Motor neuron (in vitro differentiated cells): ENCODE data around the gene ECSIT. TPM values are rescaled to one million over a fixed set of nuclear protein-coding genes. Genes with fewer than 3 reads are reported as not detected.

Experiments used
- ATAC-seq, 8 experiments: fragments of 200-7000 bp; cut with Tn5 transposase; replicated peaks in 6 of 8; 2 replicates each; pipeline ENCODE4 v1.8.0; 2021; ENCODE audit warnings: mild to moderate bottlenecking in 8 of 8, moderate library complexity in 8 of 8
- H3K27ac ChIP-seq, 2 donors: fragments of 250-450 bp; sonication (Bioruptor Pico); 2 replicates each; pipeline ENCODE4 v1.9.0; 2021; ENCODE audit warnings: antibody characterized with exemption in 2 of 2, mild to moderate bottlenecking in 2 of 2, moderate library complexity in 1 of 2
- H3K4me1 ChIP-seq, 2 donors: fragments of 250-450 bp; sonication (Bioruptor Pico); replicated peaks in 1 of 2; 2 replicates each; pipeline ENCODE4 v1.6.1; 2021; ENCODE audit warnings: antibody characterized with exemption in 2 of 2, mild to moderate bottlenecking in 2 of 2, moderate library complexity in 1 of 2
- H3K4me3 ChIP-seq, 5 donors: fragments of 250-450 bp; sonication (Bioruptor Pico); 2 replicates each; pipeline ENCODE4 v1.9.0; 2021; ENCODE audit warnings: antibody characterized with exemption in 5 of 5, mild to moderate bottlenecking in 5 of 5, moderate library complexity in 4 of 5
- WGBS, 10 experiments: fragments of 450-650 bp; shearing (Covaris generic); methylation state at CpG; one replicate each; pipeline ENCODE4 v1.0.0; 2022; 5-methylcytosine and 5-hydroxymethylcytosine counted together
- in situ Hi-C, 9 experiments: fragments of 400-800 bp; cut with MboI; loops; one replicate each; pipeline ENCODE4 v1.15.0; 2021; ENCODE audit warnings: low sequenced_read_pairs in 9 of 9, low pct_unique_long_range_greater_than_20kb in 2 of 9; ENCODE audit not compliant: unreplicated experiment in 9 of 9
- total RNA-seq, 8 experiments: library from RNA; unstranded; fragments of 300-600 nt; gene quantifications; 2 replicates each; pipeline versions ENCODE4 v1.2.3 to v1.2.4, GENCODE V29; 2022

Gene ECSIT
- total RNA-seq, 8 experiments from 2014 or later: 20.9 to 56.9 (median 47.6) TPM

- H3K27ac ChIP-seq: no peak overlapping the region
- no peak for ATAC-seq
- in situ Hi-C loops: no loop called here
- no peak overlapping the region for H3K4me3 ChIP-seq
- peaks cover 8 to 15% of the 10 kb centered on the region in 2 donors for H3K4me1 ChIP-seq
- WGBS, 10 experiments: 53 to 100% (median 88%) methylated on average over 1 to 9 of the region's 20 CpGs; no CpG with 5 or more reads in 6 of the 10 experiments
Observed at GRCh38 chr19:11457831-11458230, 71.1 kb downstream of the ECSIT start.

- WGBS, 10 experiments: no CpG with 5 or more reads among the region's 18 CpGs
- peak in 7 of 8 experiments; percentile 26 to 79 (median 68) for ATAC-seq
Observed at GRCh38 chr19:11457115-11457514, 71.8 kb downstream of the ECSIT start.

GRCh38 chr19:11456659-11457058 lies 72.3 kb downstream of the ECSIT start:
- 92 to 100% (median 100%) methylated on average over 1 to 7 of the region's 7 CpGs; no CpG with 5 or more reads in 3 of the 10 experiments for WGBS, 10 experiments
- in situ Hi-C loops: no loop called here
- no peak overlapping the region for H3K27ac ChIP-seq

More at GRCh38 chr19:11457115-11457514, 71.8 kb downstream of the ECSIT start:
- peaks cover 15 to 20% of the 10 kb centered on the region in 2 donors for H3K4me1 ChIP-seq
- H3K4me3 ChIP-seq: no peak overlapping the region
- in situ Hi-C loops: no loop called here
- no peak overlapping the region for H3K27ac ChIP-seq

More at GRCh38 chr19:11456659-11457058, 72.3 kb downstream of the ECSIT start:
- H3K4me3 ChIP-seq: no peak overlapping the region
- H3K4me1 ChIP-seq: peaks cover 20 to 24% of the 10 kb centered on the region in 2 donors
- no peak for ATAC-seq

Other genes starting within 250 kb of the ECSIT start
- gene TSPAN16, start 233.0 kb downstream of the ECSIT start, total RNA-seq: not detected
- 10 to 100 TPM in 4 of 8 experiments, 1 to 10 TPM in 4; 7.6 to 21.6 (median 10.7) TPM for gene RAB3D, start 189.5 kb downstream of the ECSIT start, total RNA-seq
- gene TMEM205, start 182.9 kb downstream of the ECSIT start, total RNA-seq: 100 to 1,000 TPM in 3 of 8 experiments, 10 to 100 TPM in 5; 72.1 to 148 (median 92.9) TPM
- 10 to 100 TPM in 5 of 8 experiments, 1 to 10 TPM in 3; 4.4 to 22.3 (median 14.4) TPM for gene CCDC159, start 182.6 kb downstream of the ECSIT start, total RNA-seq
- gene PLPPR2, start 173.7 kb downstream of the ECSIT start, total RNA-seq: 10 to 100 TPM; 21.5 to 46.5 (median 28.0) TPM
- 1 to 10 TPM; 1.7 to 4.0 (median 2.2) TPM for gene SWSAP1, start 154.5 kb downstream of the ECSIT start, total RNA-seq
- 1 to 10 TPM; 1.7 to 6.1 (median 3.4) TPM for gene EPOR, start 144.8 kb downstream of the ECSIT start, total RNA-seq
- gene RGL3, start 109.8 kb downstream of the ECSIT start, total RNA-seq: 1 to 10 TPM in 5 of 8 experiments, under 1 TPM in 3; 0.60 to 3.1 (median 1.2) TPM
- gene ODAD3, start 94.0 kb downstream of the ECSIT start, total RNA-seq: 1 to 10 TPM in 5 of 8 experiments, under 1 TPM in 3; 0.45 to 5.1 (median 1.6) TPM
- gene PRKCSH, start 93.5 kb downstream of the ECSIT start, total RNA-seq: 100 to 1,000 TPM; 160 to 255 (median 196) TPM
- 10 to 100 TPM in 5 of 8 experiments, under 1 TPM in 3; 0.22 to 95.6 (median 47.7) TPM for gene ELAVL3, start 48.1 kb downstream of the ECSIT start, total RNA-seq
- gene ZNF653, start 23.3 kb downstream of the ECSIT start, total RNA-seq: 10 to 100 TPM in 3 of 8 experiments, 1 to 10 TPM in 5; 2.5 to 12.8 (median 8.4) TPM
- 10 to 100 TPM in 1 of 8 experiments, 1 to 10 TPM in 6, under 1 TPM in 1; 0.55 to 11.5 (median 1.6) TPM for gene CNN1, start 9.7 kb upstream of the ECSIT start, total RNA-seq
- 10 to 100 TPM; 48.1 to 93.5 (median 58.2) TPM for gene ELOF1, start 30.1 kb upstream of the ECSIT start, total RNA-seq
- 10 to 100 TPM in 1 of 8 experiments, 1 to 10 TPM in 5, under 1 TPM in 2; 0.29 to 10.1 (median 2.4) TPM for gene ACP5, start 48.5 kb upstream of the ECSIT start, total RNA-seq
- gene ZNF627, start 68.3 kb upstream of the ECSIT start, total RNA-seq: 10 to 100 TPM in 7 of 8 experiments, 1 to 10 TPM in 1; 6.8 to 55.7 (median 42.5) TPM
- gene ZNF823, start 209.8 kb upstream of the ECSIT start, total RNA-seq: 10 to 100 TPM in 2 of 8 experiments, 1 to 10 TPM in 6; 4.7 to 13.8 (median 8.2) TPM
- gene ZNF441, start 237.9 kb upstream of the ECSIT start, total RNA-seq: 10 to 100 TPM in 5 of 8 experiments, 1 to 10 TPM in 3; 3.8 to 80.3 (median 21.5) TPM